Upper lobe of left lung (tissue), 6 donors: ENCODE measurements around the gene CTSH. TPM values are rescaled to one million over a fixed set of nuclear protein-coding genes. Genes with fewer than 3 reads are reported as not detected.

ENCODE experiments used
- ATAC-seq, 2 donors: fragments of 200-7000 bp; cut with Tn5 transposase; one replicate each; pipeline ENCODE4 v1.9.1; 2022; ENCODE audit warnings: mild to moderate bottlenecking in 2 of 2, moderate library complexity in 2 of 2; ENCODE audit not compliant: low FRiP score in 2 of 2
- DNase-seq, 2 donors: peaks; one replicate each; pipeline ENCODE4 v3.0.0-alpha.2; 2019 to 2020
- H3K27ac ChIP-seq, 4 donors: fragments of 200-600 bp; sonication (generic); one replicate each; pipeline ENCODE4 v1.5.1; 2016 to 2019
- H3K27me3 ChIP-seq, 4 donors: fragments of 200-600 bp; sonication (generic); one replicate each; pipeline ENCODE4 v1.5.1; 2017 to 2019
- H3K36me3 ChIP-seq, 4 donors: fragments of 200-600 bp; sonication (generic); one replicate each; pipeline ENCODE4 v1.5.1; 2016 to 2019
- H3K4me1 ChIP-seq, 4 donors: fragments of 200-600 bp; sonication (generic); one replicate each; pipeline ENCODE4 v1.5.1; 2018 to 2019
- H3K4me3 ChIP-seq, 4 donors: fragments of 200-600 bp; sonication (generic); one replicate each; pipeline ENCODE4 v1.5.1; 2017 to 2019; ENCODE audit warnings: mild to moderate bottlenecking in 2 of 4, moderate library complexity in 1 of 4
- H3K9me3 ChIP-seq, 4 donors: fragments of 200-600 bp; sonication (generic); one replicate each; pipeline ENCODE4 v1.5.1; 2018 to 2019
- EP300 ChIP-seq, 4 donors: sonication (generic); formaldehyde crosslinking; IDR thresholded peaks; one replicate each; pipeline ENCODE4 v1.5.1; 2017; ENCODE audit warnings: antibody characterized with exemption in 4 of 4, control low read depth in 2 of 4
- POLR2A ChIP-seq, 4 donors: fragments of 450-650 bp; IDR thresholded peaks; one replicate each; pipeline ENCODE4 v1.5.1; 2016 to 2017; ENCODE audit warnings: antibody characterized with exemption in 4 of 4, mild to moderate bottlenecking in 2 of 4
- POLR2AphosphoS5 ChIP-seq, 2 donors: sonication (generic); formaldehyde crosslinking; IDR thresholded peaks; one replicate each; pipeline ENCODE4 v1.5.1; 2017; ENCODE audit warnings: antibody characterized with exemption in 2 of 2
- WGBS, 2 donors: methylation state at CpG; one replicate each; pipeline ENCODE4 v1.1.5; 2017 to 2018; 5-methylcytosine and 5-hydroxymethylcytosine counted together
- total RNA-seq, 6 donors: library from RNA; depleted of rRNA in 4 of 6; stranded (reverse); fragments of >200 nt in 4 of 6; gene quantifications; one replicate each; pipeline versions ENCODE4 v1.1.0 to v1.2.1, GENCODE V29; 2016 to 2021
- TF ChIP-seq, protein P1 (sequence below), 6 experiments: fragments of 450-650 bp in 4 of 6; fragments of 200-600 bp in 2 of 6; sonication (generic) in 2 of 6; IDR thresholded peaks; one replicate each; pipeline ENCODE4 v1.5.1; 2016 to 2019; ENCODE audit warnings: antibody characterized with exemption in 6 of 6
- donor health status: DM: no; HTN: no; CAD: no; lungs with moderate emphysema.
- donor health status: DM: no; HTN: yes; CAD: no; lungs with severe emphysema.

CTSH gene
- total RNA-seq, 6 donors from 2014 or later: 699 to 3,907 (median 1,498) TPM

DNA sequence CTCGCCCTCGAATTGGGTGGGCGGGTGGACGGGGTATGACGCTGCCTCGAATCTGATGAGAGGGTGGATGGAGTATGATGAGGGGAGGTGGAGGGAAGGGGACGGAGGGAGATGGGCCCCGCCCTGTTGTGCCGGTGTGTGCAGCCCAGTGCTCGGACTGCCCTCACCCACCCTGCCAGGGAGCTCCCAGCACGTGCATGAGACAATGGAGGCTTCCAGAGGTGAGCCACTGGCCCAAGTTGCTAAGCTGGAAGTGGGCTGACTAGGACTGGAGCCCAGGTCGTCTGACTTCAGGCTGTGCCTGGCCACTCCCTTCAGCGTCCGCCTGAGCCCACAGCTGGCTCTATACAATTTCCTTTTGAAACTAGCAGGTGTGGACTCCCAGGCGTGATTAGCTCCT, 47.0 kb upstream of the CTSH start:
- no peak for TF ChIP-seq POLR2AphosphoS5 (IDR thresholded peaks at IDR 0.05)
- TF ChIP-seq POLR2A (IDR thresholded peaks at IDR 0.05): no peak
- TF ChIP-seq, protein P1, sequence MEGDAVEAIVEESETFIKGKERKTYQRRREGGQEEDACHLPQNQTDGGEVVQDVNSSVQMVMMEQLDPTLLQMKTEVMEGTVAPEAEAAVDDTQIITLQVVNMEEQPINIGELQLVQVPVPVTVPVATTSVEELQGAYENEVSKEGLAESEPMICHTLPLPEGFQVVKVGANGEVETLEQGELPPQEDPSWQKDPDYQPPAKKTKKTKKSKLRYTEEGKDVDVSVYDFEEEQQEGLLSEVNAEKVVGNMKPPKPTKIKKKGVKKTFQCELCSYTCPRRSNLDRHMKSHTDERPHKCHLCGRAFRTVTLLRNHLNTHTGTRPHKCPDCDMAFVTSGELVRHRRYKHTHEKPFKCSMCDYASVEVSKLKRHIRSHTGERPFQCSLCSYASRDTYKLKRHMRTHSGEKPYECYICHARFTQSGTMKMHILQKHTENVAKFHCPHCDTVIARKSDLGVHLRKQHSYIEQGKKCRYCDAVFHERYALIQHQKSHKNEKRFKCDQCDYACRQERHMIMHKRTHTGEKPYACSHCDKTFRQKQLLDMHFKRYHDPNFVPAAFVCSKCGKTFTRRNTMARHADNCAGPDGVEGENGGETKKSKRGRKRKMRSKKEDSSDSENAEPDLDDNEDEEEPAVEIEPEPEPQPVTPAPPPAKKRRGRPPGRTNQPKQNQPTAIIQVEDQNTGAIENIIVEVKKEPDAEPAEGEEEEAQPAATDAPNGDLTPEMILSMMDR (IDR thresholded peaks at IDR 0.05): no peak
- TF ChIP-seq EP300 (IDR thresholded peaks at IDR 0.05): no peak
- H3K9me3 ChIP-seq: no peaks in the 10 kb centered on the region
- 88 to 92% methylated on average over 15 of the region's 15 CpGs for WGBS, 2 donors
- peak overlapping the region in 3 of 4 donors; percentile 62 to 89 (median 77) for H3K27ac ChIP-seq
- H3K4me1 ChIP-seq: peaks cover 11 to 80% (median 45%) of the 10 kb centered on the region in 4 donors
- DNase-seq (peak in 1 of 2 donors; percentile 47), ATAC-seq (no peak)
- H3K27me3 ChIP-seq: no peaks in the 10 kb centered on the region
- no peaks in the 10 kb centered on the region for H3K36me3 ChIP-seq
- no peak overlapping the region for H3K4me3 ChIP-seq

DNA sequence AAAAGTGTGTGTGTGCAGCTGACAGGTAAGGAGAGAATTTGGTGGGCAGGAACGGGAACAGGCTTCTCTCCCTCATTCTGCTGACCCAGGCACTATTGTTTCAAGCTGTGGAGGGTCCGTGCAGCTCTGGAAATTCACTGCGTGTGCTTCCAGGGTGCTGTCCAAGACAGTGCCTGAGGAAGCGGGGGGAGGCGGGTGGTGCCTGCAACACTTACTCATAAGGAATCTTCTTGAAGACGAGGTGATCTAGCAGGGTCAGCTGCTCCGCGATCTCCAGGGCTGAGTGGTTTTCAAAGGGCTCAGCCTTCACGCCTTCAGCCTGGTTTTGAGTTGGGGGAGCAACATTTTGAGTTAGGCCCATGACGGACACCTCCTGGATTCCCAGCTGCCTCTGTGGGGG, 46.6 kb upstream of the CTSH start:
- peaks cover 11 to 77% (median 45%) of the 10 kb centered on the region in 4 donors for H3K4me1 ChIP-seq
- no peak overlapping the region for H3K4me3 ChIP-seq
- 90 to 92% methylated on average over 2 to 10 of the region's 10 CpGs for WGBS, 2 donors
- no peaks in the 10 kb centered on the region for H3K36me3 ChIP-seq
- TF ChIP-seq, protein P1 (IDR thresholded peaks at IDR 0.05): no peak
- TF ChIP-seq POLR2AphosphoS5 (IDR thresholded peaks at IDR 0.05) (no peak), POLR2A (IDR thresholded peaks at IDR 0.05) (no peak), EP300 (IDR thresholded peaks at IDR 0.05) (no peak)
- ATAC-seq: no peak
- H3K9me3 ChIP-seq: no peaks in the 10 kb centered on the region
- DNase-seq: no peak
- H3K27me3 ChIP-seq: no peaks in the 10 kb centered on the region
- peak overlapping the region in 2 of 4 donors; percentile 77 to 89 for H3K27ac ChIP-seq

DNA sequence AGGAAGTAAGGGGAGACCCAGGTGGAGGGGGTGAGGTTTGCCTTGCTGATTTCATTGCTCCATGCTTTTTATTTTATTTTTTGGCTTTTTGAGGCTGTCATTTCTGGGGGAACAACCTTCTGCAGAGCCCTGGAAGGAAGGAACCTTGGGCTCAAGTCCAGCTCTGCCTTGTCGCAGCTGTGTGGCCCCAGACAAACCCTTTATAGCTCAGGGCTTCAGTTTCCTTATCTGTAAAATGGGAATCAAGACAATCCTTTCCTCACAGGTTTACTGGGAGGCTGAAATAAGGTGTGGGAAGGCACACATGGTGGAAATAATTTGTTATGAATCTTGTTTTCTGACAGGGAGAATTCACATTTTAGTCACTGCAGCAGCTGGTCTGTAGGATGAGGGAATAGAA, 45.4 kb upstream of the CTSH start:
- Histone ChIP-seq H3K27ac (peak overlapping the region in 3 of 4 donors; percentile 73 to 89 (median 77)), H3K36me3 (no peaks in the 10 kb centered on the region), H3K4me3 (no peak overlapping the region), H3K4me1 (peaks cover 11 to 69% (median 41%) of the 10 kb centered on the region in 4 donors), H3K27me3 (no peaks in the 10 kb centered on the region), H3K9me3 (no peaks in the 10 kb centered on the region)
- WGBS, 2 donors: 38 to 67% methylated on average over 1 of the region's 1 CpG
- ATAC-seq (no peak), DNase-seq (no peak)
- TF ChIP-seq EP300 (IDR thresholded peaks at IDR 0.05) (no peak), POLR2AphosphoS5 (IDR thresholded peaks at IDR 0.05) (no peak), POLR2A (IDR thresholded peaks at IDR 0.05) (no peak)
- TF ChIP-seq, protein P1 (IDR thresholded peaks at IDR 0.05): no peak

DNA sequence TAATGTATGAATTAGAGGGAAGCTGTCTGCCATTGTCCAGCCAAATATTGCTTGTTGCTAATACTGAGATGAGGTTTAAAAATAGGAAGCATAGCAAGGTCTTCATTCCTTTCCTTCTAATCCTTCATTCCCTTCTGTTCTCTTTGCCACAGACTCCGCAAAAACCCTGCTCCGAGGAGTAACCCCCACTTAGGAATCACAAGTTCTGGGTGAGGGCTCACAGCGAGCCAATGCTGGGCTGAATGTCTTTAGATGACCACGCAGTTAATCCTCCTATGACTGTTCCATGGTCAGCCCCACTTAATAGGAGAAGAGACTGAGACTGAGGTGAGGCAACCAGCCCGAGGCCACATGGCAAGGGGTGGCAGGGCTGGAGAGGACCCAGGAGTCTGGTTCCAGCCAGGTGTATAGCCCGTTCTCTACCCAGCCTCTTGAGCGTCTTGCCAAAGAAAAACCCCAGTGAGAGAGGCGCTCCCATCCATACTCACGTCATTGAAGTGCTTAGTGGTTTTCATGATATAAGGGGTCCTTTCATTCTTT, 44.9 kb upstream of the CTSH start:
- TF ChIP-seq EP300 (IDR thresholded peaks at IDR 0.05): peak in 1 of 4 donors; percentile 80
- peak in 1 of 4 donors; percentile 46 for TF ChIP-seq POLR2A (IDR thresholded peaks at IDR 0.05)
- TF ChIP-seq, protein P1 (IDR thresholded peaks at IDR 0.05): no peak
- TF ChIP-seq POLR2AphosphoS5 (IDR thresholded peaks at IDR 0.05): no peak
- WGBS, 2 donors: 80 to 85% methylated on average over 9 of the region's 9 CpGs
- ATAC-seq: peak in 1 of 2 donors; percentile 23
- Histone ChIP-seq H3K4me3 (no peak overlapping the region), H3K27me3 (no peaks in the 10 kb centered on the region), H3K4me1 (peaks cover 11 to 66% (median 41%) of the 10 kb centered on the region in 4 donors), H3K27ac (peak overlapping the region; percentile 32 to 89 (median 75)), H3K9me3 (no peaks in the 10 kb centered on the region), H3K36me3 (no peaks in the 10 kb centered on the region)
- peak in 1 of 2 donors; percentile 86 for DNase-seq
